ENCODE results near the gene CLDN34. TPM values are rescaled to one million over a fixed set of nuclear protein-coding genes. Genes with fewer than 3 reads are reported as not detected.

Gene CLDN34
- total and polyA plus RNA-seq, 2 of the 13 experiments (the other 11 are each of a cell fraction or from before 2014, with no cell fraction given): not detected

DNA sequence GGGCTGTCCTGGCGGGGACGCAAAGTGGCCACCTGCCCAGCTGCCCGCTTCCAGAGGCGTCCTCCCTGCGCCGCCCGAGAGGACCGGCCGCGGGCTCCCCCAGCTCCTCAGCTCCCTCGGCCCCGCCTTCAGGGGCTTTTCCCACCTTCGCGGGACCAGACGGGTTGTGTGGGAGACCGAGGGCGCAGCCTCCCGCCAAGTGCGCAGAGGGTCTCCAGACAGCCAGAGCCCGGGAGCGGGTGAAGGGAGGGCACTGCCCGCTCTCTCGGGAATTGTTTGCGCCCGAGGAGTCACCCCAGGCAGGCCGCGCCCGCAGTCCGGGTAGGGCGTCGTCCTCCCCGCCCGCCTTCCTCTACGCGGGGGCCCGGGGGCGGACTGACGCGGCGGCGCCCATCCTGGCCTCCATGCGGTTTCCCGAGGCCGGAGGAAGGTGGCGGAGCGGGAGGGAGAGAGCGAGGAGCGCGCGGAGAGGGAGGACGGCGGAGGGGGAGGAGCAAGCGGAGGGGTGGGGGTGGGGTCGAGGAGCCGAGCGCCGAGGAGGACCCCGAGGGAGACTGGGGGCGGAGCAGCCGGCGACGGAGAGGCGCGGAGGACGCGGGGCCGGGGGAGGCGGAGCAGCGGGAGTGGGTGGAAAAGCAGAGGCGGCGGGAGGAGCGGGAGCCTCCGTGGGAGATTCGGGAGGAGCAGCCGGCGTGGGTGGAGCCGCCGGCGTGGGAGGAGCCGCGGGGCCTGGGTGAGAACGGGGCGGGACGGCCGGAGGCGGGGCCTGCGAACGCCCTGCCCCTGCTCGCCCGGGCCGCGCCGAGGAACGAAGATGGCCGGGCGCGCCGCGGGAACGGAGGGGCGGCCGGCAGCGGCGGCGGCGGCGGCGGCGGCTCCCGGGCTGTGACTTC, 47.5 kb downstream of the CLDN34 start (continued):
- TF ChIP-seq, protein P1, sequence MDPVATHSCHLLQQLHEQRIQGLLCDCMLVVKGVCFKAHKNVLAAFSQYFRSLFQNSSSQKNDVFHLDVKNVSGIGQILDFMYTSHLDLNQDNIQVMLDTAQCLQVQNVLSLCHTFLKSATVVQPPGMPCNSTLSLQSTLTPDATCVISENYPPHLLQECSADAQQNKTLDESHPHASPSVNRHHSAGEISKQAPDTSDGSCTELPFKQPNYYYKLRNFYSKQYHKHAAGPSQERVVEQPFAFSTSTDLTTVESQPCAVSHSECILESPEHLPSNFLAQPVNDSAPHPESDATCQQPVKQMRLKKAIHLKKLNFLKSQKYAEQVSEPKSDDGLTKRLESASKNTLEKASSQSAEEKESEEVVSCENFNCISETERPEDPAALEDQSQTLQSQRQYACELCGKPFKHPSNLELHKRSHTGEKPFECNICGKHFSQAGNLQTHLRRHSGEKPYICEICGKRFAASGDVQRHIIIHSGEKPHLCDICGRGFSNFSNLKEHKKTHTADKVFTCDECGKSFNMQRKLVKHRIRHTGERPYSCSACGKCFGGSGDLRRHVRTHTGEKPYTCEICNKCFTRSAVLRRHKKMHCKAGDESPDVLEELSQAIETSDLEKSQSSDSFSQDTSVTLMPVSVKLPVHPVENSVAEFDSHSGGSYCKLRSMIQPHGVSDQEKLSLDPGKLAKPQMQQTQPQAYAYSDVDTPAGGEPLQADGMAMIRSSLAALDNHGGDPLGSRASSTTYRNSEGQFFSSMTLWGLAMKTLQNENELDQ (CRISPR knock-in tag; IDR thresholded peaks at IDR 0.05; ENCODE audit: borderline replicate concordance): no peak
- TF ChIP-seq, protein P2, sequence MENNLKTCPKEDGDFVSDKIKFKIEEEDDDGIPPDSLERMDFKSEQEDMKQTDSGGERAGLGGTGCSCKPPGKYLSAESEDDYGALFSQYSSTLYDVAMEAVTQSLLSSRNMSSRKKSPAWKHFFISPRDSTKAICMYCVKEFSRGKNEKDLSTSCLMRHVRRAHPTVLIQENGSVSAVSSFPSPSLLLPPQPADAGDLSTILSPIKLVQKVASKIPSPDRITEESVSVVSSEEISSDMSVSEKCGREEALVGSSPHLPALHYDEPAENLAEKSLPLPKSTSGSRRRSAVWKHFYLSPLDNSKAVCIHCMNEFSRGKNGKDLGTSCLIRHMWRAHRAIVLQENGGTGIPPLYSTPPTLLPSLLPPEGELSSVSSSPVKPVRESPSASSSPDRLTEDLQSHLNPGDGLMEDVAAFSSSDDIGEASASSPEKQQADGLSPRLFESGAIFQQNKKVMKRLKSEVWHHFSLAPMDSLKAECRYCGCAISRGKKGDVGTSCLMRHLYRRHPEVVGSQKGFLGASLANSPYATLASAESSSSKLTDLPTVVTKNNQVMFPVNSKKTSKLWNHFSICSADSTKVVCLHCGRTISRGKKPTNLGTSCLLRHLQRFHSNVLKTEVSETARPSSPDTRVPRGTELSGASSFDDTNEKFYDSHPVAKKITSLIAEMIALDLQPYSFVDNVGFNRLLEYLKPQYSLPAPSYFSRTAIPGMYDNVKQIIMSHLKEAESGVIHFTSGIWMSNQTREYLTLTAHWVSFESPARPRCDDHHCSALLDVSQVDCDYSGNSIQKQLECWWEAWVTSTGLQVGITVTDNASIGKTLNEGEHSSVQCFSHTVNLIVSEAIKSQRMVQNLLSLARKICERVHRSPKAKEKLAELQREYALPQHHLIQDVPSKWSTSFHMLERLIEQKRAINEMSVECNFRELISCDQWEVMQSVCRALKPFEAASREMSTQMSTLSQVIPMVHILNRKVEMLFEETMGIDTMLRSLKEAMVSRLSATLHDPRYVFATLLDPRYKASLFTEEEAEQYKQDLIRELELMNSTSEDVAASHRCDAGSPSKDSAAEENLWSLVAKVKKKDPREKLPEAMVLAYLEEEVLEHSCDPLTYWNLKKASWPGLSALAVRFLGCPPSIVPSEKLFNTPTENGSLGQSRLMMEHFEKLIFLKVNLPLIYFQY (CRISPR knock-in tag; IDR thresholded peaks at IDR 0.05; ENCODE audit: borderline replicate concordance): no peak
- TF ChIP-seq NFRKB (IDR thresholded peaks at IDR 0.05): no peak
- TF ChIP-seq FOXJ3 (CRISPR knock-in tag; IDR thresholded peaks at IDR 0.05; ENCODE audit: borderline replicate concordance): no peak
- TF ChIP-seq SIN3A (IDR thresholded peaks at IDR 0.05; ENCODE audit: borderline replicate concordance, low read depth, low read length): 0 out of 2 replicates have a peak, but pooled peaks have one; percentile 25
- TF ChIP-seq ZFP36L2 (CRISPR knock-in tag; IDR thresholded peaks at IDR 0.05): no peak
- TF ChIP-seq, protein P3, sequence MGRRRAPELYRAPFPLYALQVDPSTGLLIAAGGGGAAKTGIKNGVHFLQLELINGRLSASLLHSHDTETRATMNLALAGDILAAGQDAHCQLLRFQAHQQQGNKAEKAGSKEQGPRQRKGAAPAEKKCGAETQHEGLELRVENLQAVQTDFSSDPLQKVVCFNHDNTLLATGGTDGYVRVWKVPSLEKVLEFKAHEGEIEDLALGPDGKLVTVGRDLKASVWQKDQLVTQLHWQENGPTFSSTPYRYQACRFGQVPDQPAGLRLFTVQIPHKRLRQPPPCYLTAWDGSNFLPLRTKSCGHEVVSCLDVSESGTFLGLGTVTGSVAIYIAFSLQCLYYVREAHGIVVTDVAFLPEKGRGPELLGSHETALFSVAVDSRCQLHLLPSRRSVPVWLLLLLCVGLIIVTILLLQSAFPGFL (CRISPR knock-in tag; IDR thresholded peaks at IDR 0.05): no peak
- no peak for TF ChIP-seq ZNF792 (CRISPR knock-in tag; IDR thresholded peaks at IDR 0.05)
- TF ChIP-seq SALL1 (CRISPR knock-in tag; IDR thresholded peaks at IDR 0.05): peak; percentile 59; the same call in 1 of the 2 replicates
- no peak for TF ChIP-seq ETV5 (CRISPR knock-in tag; IDR thresholded peaks at IDR 0.05; ENCODE audit: borderline replicate concordance)
- no peak for TF ChIP-seq KLF12 (CRISPR knock-in tag; IDR thresholded peaks at IDR 0.05; ENCODE audit: borderline replicate concordance)
- TF ChIP-seq KDM5B (CRISPR knock-in tag; IDR thresholded peaks at IDR 0.05; ENCODE audit: borderline replicate concordance): no peak
- TF ChIP-seq RFXANK (CRISPR knock-in tag; IDR thresholded peaks at IDR 0.05): no peak
- no peak for TF ChIP-seq GTF2F1 (IDR thresholded peaks at IDR 0.05; ENCODE audit: low read length)
- 0 out of 2 replicates have a peak, but pooled peaks have one; percentile 31 for TF ChIP-seq SP4 (CRISPR knock-in tag; IDR thresholded peaks at IDR 0.05)
- TF ChIP-seq, protein P4, sequence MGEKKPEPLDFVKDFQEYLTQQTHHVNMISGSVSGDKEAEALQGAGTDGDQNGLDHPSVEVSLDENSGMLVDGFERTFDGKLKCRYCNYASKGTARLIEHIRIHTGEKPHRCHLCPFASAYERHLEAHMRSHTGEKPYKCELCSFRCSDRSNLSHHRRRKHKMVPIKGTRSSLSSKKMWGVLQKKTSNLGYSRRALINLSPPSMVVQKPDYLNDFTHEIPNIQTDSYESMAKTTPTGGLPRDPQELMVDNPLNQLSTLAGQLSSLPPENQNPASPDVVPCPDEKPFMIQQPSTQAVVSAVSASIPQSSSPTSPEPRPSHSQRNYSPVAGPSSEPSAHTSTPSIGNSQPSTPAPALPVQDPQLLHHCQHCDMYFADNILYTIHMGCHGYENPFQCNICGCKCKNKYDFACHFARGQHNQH (CRISPR knock-in tag; IDR thresholded peaks at IDR 0.05): no peak
- no peak for TF ChIP-seq KDM6A (CRISPR knock-in tag; IDR thresholded peaks at IDR 0.05; ENCODE audit: low read depth)
- no peak for TF ChIP-seq RFXAP (CRISPR knock-in tag; IDR thresholded peaks at IDR 0.05; ENCODE audit: borderline replicate concordance)
- 0 out of 2 replicates have a peak, but pooled peaks have one; percentile 36 for TF ChIP-seq HIVEP1 (CRISPR knock-in tag; IDR thresholded peaks at IDR 0.05)
- no peak for TF ChIP-seq MAFF (IDR thresholded peaks at IDR 0.05; ENCODE audit: low read depth, low read length)
- peak; percentile 13; the same call in 1 of the 2 replicates for TF ChIP-seq TARDBP (CRISPR knock-in tag; IDR thresholded peaks at IDR 0.05)
- TF ChIP-seq GTF3A (CRISPR knock-in tag; conservative IDR thresholded peaks at IDR 0.05): no peak
